Measurements from ENCODE around the gene P2RY12. TPM values are rescaled to one million over a fixed set of nuclear protein-coding genes. Genes with fewer than 3 reads are reported as not detected.

Gene P2RY12
- total RNA-seq, 2 experiments from 2014 or later: 0.19 TPM; not detected in 1

GRCh38 chr3:151318991-151319390, 65.6 kb downstream of the P2RY12 start:
- Histone ChIP-seq H3K9me3 (ENCODE audit: low read length) (no peaks in the 10 kb centered on the region), H3K79me2 (ENCODE audit: insufficient read depth, low read depth, low read length) (no peaks in the 10 kb centered on the region), H3K36me3 (ENCODE audit: insufficient read depth, low read length) (no peaks in the 10 kb centered on the region), H3K4me2 (ENCODE audit: low read length) (no peak overlapping the region), H4K20me1 (ENCODE audit: insufficient read depth, low read length) (no peaks in the 10 kb centered on the region), H3K27ac (ENCODE audit: low read depth, low read length, poor library complexity, severe bottlenecking) (no peak overlapping the region), H3K9me2 (ENCODE audit: insufficient read depth, low read length) (no peaks in the 10 kb centered on the region), H3K4me3 (ENCODE audit: low read depth, low read length, poor library complexity, severe bottlenecking) (no peak overlapping the region), H2AFZ (ENCODE audit: low read length) (no peak overlapping the region), H3K4me1 (ENCODE audit: insufficient read depth, low read length, poor library complexity, severe bottlenecking) (no peaks in the 10 kb centered on the region)
- intact Hi-C loops (cut with micrococcal nuclease; ENCODE audit: unreplicated experiment): no loop called here
- TF ChIP-seq EZH2phosphoT487 (IDR thresholded peaks at IDR 0.05; ENCODE audit: borderline replicate concordance, low read depth, low read length) (no peak), CTCF (conservative IDR thresholded peaks at IDR 0.05; ENCODE audit: low read length) (no peak)
- CTCF ChIA-PET (ENCODE audit: unreplicated experiment): no interaction called here
- POLR2A ChIA-PET: interaction anchor here (0.6 kb wide), 1 partner anchor 20 kb away, joined by 3 read pairs; no protein-coding TSS in a partner anchor
- DNase-seq (ENCODE audit: low spot score): no peak
- BruUV-seq (replicated peaks): no TSS peak

GRCh38 chr3:151318313-151318712, 66.2 kb downstream of the P2RY12 start:
- POLR2A ChIA-PET: interaction anchor here (0.7 kb wide), 1 partner anchor 53 kb away, joined by 3 read pairs; no protein-coding TSS in a partner anchor
- Histone ChIP-seq H3K4me3 (ENCODE audit: low read depth, low read length, poor library complexity, severe bottlenecking) (no peak overlapping the region), H3K27ac (ENCODE audit: low read depth, low read length, poor library complexity, severe bottlenecking) (no peak overlapping the region), H4K20me1 (ENCODE audit: insufficient read depth, low read length) (no peaks in the 10 kb centered on the region), H3K36me3 (ENCODE audit: insufficient read depth, low read length) (no peaks in the 10 kb centered on the region), H3K9me2 (ENCODE audit: insufficient read depth, low read length) (no peaks in the 10 kb centered on the region), H3K4me2 (ENCODE audit: low read length) (no peak overlapping the region), H3K79me2 (ENCODE audit: insufficient read depth, low read depth, low read length) (no peaks in the 10 kb centered on the region), H2AFZ (ENCODE audit: low read length) (no peak overlapping the region), H3K9me3 (ENCODE audit: low read length) (no peaks in the 10 kb centered on the region), H3K4me1 (ENCODE audit: insufficient read depth, low read length, poor library complexity, severe bottlenecking) (no peaks in the 10 kb centered on the region)
- BruUV-seq (replicated peaks): no TSS peak
- no peak for DNase-seq (ENCODE audit: low spot score)
- intact Hi-C loops (cut with micrococcal nuclease; ENCODE audit: unreplicated experiment): no loop called here
- CTCF ChIA-PET (ENCODE audit: unreplicated experiment): no interaction called here
- TF ChIP-seq CTCF (conservative IDR thresholded peaks at IDR 0.05; ENCODE audit: low read length) (no peak), EZH2phosphoT487 (IDR thresholded peaks at IDR 0.05; ENCODE audit: borderline replicate concordance, low read depth, low read length) (no peak)

GRCh38 chr3:151316267-151316991, 68.1 kb downstream of the P2RY12 start, which contains the start of gene GPR87:
Gene GPR87 (minus strand): TSS chr3:151316820. CDS start chr3:151300100, 16,720 bp downstream.
- H3K4me3 ChIP-seq (ENCODE audit: low read depth, low read length, poor library complexity, severe bottlenecking): no peak within 1 kb of the TSS
- no peaks in the 10 kb centered on the region for H3K36me3 ChIP-seq (ENCODE audit: insufficient read depth, low read length)
- DNase-seq (ENCODE audit: low spot score): no peak
- no peaks in the 10 kb centered on the region for H3K79me2 ChIP-seq (ENCODE audit: insufficient read depth, low read depth, low read length)
- H3K9me3 ChIP-seq (ENCODE audit: low read length): no peaks in the 10 kb centered on the region
- intact Hi-C loops (cut with micrococcal nuclease; ENCODE audit: unreplicated experiment): no loop called here
- no peaks in the 10 kb centered on the region for H4K20me1 ChIP-seq (ENCODE audit: insufficient read depth, low read length)
- TF ChIP-seq CTCF (conservative IDR thresholded peaks at IDR 0.05; ENCODE audit: low read length) (no peak), EZH2phosphoT487 (IDR thresholded peaks at IDR 0.05; ENCODE audit: borderline replicate concordance, low read depth, low read length) (no peak)
- no peak within 1 kb of the TSS for H3K4me2 ChIP-seq (ENCODE audit: low read length)
- H2AFZ ChIP-seq (ENCODE audit: low read length): no peak within 1 kb of the TSS
- H3K27ac ChIP-seq (ENCODE audit: low read depth, low read length, poor library complexity, severe bottlenecking): no peak within 1 kb of the TSS
- POLR2A ChIA-PET: no interaction called here
- no TSS peak for BruUV-seq (replicated peaks)
- no peaks in the 10 kb centered on the region for H3K4me1 ChIP-seq (ENCODE audit: insufficient read depth, low read length, poor library complexity, severe bottlenecking)
- CTCF ChIA-PET (ENCODE audit: unreplicated experiment): no interaction called here
- no peaks in the 10 kb centered on the region; the same call in 1 of the 2 replicates for H3K9me2 ChIP-seq (ENCODE audit: insufficient read depth, low read length)

Measured in OCI-LY7 (cell line).